Measurements from ENCODE around the gene SRXN1.

DNA sequence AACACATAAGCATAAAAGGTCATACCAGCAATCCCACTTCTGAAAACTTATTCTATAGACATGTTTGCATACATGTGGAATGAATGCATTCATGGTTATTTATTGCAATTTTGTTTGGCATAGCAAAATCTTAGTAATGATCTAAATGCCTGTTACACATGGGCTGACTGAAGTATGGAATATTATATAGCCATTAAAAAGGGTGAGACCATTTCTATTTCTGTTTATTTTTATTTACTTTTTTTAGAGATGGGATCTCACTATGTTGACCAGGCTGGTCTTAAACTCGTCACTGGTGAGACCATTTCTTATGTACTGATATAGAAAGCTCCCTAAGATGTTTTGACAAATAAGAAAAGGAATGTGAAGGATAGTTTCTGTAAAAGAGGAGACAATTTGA lies 36.9 kb upstream of the SRXN1 start:
- TF ChIP-seq, protein P1, sequence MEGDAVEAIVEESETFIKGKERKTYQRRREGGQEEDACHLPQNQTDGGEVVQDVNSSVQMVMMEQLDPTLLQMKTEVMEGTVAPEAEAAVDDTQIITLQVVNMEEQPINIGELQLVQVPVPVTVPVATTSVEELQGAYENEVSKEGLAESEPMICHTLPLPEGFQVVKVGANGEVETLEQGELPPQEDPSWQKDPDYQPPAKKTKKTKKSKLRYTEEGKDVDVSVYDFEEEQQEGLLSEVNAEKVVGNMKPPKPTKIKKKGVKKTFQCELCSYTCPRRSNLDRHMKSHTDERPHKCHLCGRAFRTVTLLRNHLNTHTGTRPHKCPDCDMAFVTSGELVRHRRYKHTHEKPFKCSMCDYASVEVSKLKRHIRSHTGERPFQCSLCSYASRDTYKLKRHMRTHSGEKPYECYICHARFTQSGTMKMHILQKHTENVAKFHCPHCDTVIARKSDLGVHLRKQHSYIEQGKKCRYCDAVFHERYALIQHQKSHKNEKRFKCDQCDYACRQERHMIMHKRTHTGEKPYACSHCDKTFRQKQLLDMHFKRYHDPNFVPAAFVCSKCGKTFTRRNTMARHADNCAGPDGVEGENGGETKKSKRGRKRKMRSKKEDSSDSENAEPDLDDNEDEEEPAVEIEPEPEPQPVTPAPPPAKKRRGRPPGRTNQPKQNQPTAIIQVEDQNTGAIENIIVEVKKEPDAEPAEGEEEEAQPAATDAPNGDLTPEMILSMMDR (IDR thresholded peaks at IDR 0.05) = no peak
- TF ChIP-seq POLR2A (IDR thresholded peaks at IDR 0.05) = no peak

All from thyroid gland (tissue), 4 donors.